GM21447 (cell line): ENCODE measurements around the gene ZNF554.
A peak's percentile ranks its signal among the peaks of the same experiment; 100 is the strongest.

Experiments used
- ATAC-seq: cut with Tn5 transposase; IDR thresholded peaks from one replicate; pipeline ENCODE4 v1.9.1; 2021; ENCODE audit not compliant: unreplicated experiment

Gene ZNF554

GRCh38 chr19:2823646-2824045 is 4.0 kb downstream of the ZNF554 start:
- ATAC-seq = no peak

GRCh38 chr19:2824129-2824528 is 4.5 kb downstream of the ZNF554 start:
- no peak for ATAC-seq

GRCh38 chr19:2827022-2827421 is 7.4 kb downstream of the ZNF554 start:
- ATAC-seq = no peak

- ATAC-seq = no peak
Measured at GRCh38 chr19:2827840-2828489, 8.3 kb downstream of the ZNF554 start.

GRCh38 chr19:2834294-2834871 is 14.7 kb downstream of the ZNF554 start:
- ATAC-seq = no peak

GRCh38 chr19:2837430-2837829 is 17.8 kb downstream of the ZNF554 start:
- ATAC-seq = no peak

- ATAC-seq = peak; percentile 94
Measured at GRCh38 chr19:2840794-2841791, 21.4 kb downstream of the ZNF554 start, which contains the start of gene ZNF555. ZNF555 (plus strand) TSS chr19:2841475; CDS start chr19:2841573, 98 bp downstream.

GRCh38 chr19:2841855-2842574 is 22.3 kb downstream of the ZNF554 start:
- ATAC-seq = no peak

GRCh38 chr19:2845107-2845506 is 25.4 kb downstream of the ZNF554 start:
- ATAC-seq = no peak

GRCh38 chr19:2846180-2846894 is 26.7 kb downstream of the ZNF554 start:
- no peak for ATAC-seq

- ATAC-seq = no peak
Measured at GRCh38 chr19:2847507-2847906, 27.8 kb downstream of the ZNF554 start.

GRCh38 chr19:2848616-2849015 is 28.9 kb downstream of the ZNF554 start:
- no peak for ATAC-seq

- no peak for ATAC-seq
Measured at GRCh38 chr19:2850256-2850925, 30.7 kb downstream of the ZNF554 start.

- no peak for ATAC-seq
Measured at GRCh38 chr19:2852598-2852997, 32.9 kb downstream of the ZNF554 start.

- ATAC-seq = no peak
Measured at GRCh38 chr19:2853015-2853606, 33.4 kb downstream of the ZNF554 start.

GRCh38 chr19:2854849-2855248 is 35.2 kb downstream of the ZNF554 start:
- ATAC-seq = no peak

- no peak for ATAC-seq
Measured at GRCh38 chr19:2856457-2857050, 36.9 kb downstream of the ZNF554 start.

- ATAC-seq = no peak
Measured at GRCh38 chr19:2858864-2859263, 39.2 kb downstream of the ZNF554 start.

GRCh38 chr19:2863816-2864215 is 44.1 kb downstream of the ZNF554 start:
- no peak for ATAC-seq
